ENCODE measurements around the gene PMM1.

- TF ChIP-seq CTCF (IDR thresholded peaks at IDR 0.05; ENCODE audit: poor library complexity, severe bottlenecking), result no peak
- TF ChIP-seq EZH2 (IDR thresholded peaks at IDR 0.05; ENCODE audit: borderline replicate concordance, insufficient read depth, low read length, poor library complexity, severe bottlenecking), result no peak
- TF ChIP-seq EP300 (conservative IDR thresholded peaks at IDR 0.05; ENCODE audit: poor library complexity, severe bottlenecking), result no peak
- no peak for TF ChIP-seq TAF1 (IDR thresholded peaks at IDR 0.05; ENCODE audit: low read depth)
- no peak for TF ChIP-seq POLR2AphosphoS5 (IDR thresholded peaks at IDR 0.05)
- TF ChIP-seq RAD21 (conservative IDR thresholded peaks at IDR 0.05), result no peak
- TF ChIP-seq REST (IDR thresholded peaks at IDR 0.05; ENCODE audit: borderline replicate concordance), result no peak
- TF ChIP-seq SMC3 (conservative IDR thresholded peaks at IDR 0.05; ENCODE audit: poor library complexity), result no peak
Measured at GRCh38 chr22:41612603-41613306, 23.1 kb upstream of the PMM1 start.

All from neural cell (in vitro differentiated cells).